GM18873 (cell line): ENCODE data around the gene RGS6.

Experiments used
- ATAC-seq: cut with Tn5 transposase; IDR thresholded peaks from one replicate; pipeline ENCODE4 v1.9.1; 2021; ENCODE audit warnings: mild to moderate bottlenecking, moderate library complexity, moderate number of reproducible peaks; ENCODE audit not compliant: unreplicated experiment, low FRiP score

The RGS6 gene

GRCh38 chr14:72515779-72516770 is 583.8 kb downstream of the RGS6 start:
- no peak for ATAC-seq

GRCh38 chr14:72516936-72517700 is 584.9 kb downstream of the RGS6 start:
- no peak for ATAC-seq

- no peak for ATAC-seq
Observed at GRCh38 chr14:72517736-72518135, 585.5 kb downstream of the RGS6 start.

GRCh38 chr14:72518809-72519377 is 586.7 kb downstream of the RGS6 start:
- ATAC-seq: peak; percentile 55

- ATAC-seq: peak; percentile 12
Observed at GRCh38 chr14:72519543-72519942, 587.3 kb downstream of the RGS6 start.

- ATAC-seq: no peak
Observed at GRCh38 chr14:72521045-72521444, 588.8 kb downstream of the RGS6 start.

GRCh38 chr14:72521968-72522741 is 589.9 kb downstream of the RGS6 start:
- no peak for ATAC-seq

- ATAC-seq: no peak
Observed at GRCh38 chr14:72522847-72523246, 590.6 kb downstream of the RGS6 start.

- no peak for ATAC-seq
Observed at GRCh38 chr14:72523424-72524294, 591.4 kb downstream of the RGS6 start.

- ATAC-seq: no peak
Observed at GRCh38 chr14:72524295-72524629, 592.0 kb downstream of the RGS6 start.

GRCh38 chr14:72525087-72525915 is 593.1 kb downstream of the RGS6 start:
- ATAC-seq: no peak

- ATAC-seq: no peak
Observed at GRCh38 chr14:72527591-72527990, 595.4 kb downstream of the RGS6 start.

- ATAC-seq: no peak
Observed at GRCh38 chr14:72528059-72528862, 596.0 kb downstream of the RGS6 start.

- ATAC-seq: no peak
Observed at GRCh38 chr14:72528863-72529175, 596.6 kb downstream of the RGS6 start.

GRCh38 chr14:72532686-72533454 is 600.6 kb downstream of the RGS6 start:
- no peak for ATAC-seq

- ATAC-seq: no peak
Observed at GRCh38 chr14:72535485-72535884, 603.3 kb downstream of the RGS6 start.

GRCh38 chr14:72538387-72538786 is 606.2 kb downstream of the RGS6 start:
- ATAC-seq: no peak
